Esophagus squamous epithelium (tissue), 4 donors: ENCODE results near the gene PTPRN.

Experiments used
- CTCF ChIP-seq, 6 experiments: fragments of 450-650 bp in 4 of 6; fragments of 200-600 bp in 2 of 6; sonication (generic) in 2 of 6; IDR thresholded peaks; one replicate each; pipeline ENCODE4 v1.5.1; 2016 to 2019; ENCODE audit warnings: antibody characterized with exemption in 6 of 6, mild to moderate bottlenecking in 4 of 6, moderate library complexity in 4 of 6
- POLR2A ChIP-seq, 4 donors: fragments of 450-650 bp; IDR thresholded peaks; one replicate each; pipeline ENCODE4 v1.6.1; 2017; ENCODE audit warnings: antibody characterized with exemption in 4 of 4, mild to moderate bottlenecking in 4 of 4, moderate library complexity in 3 of 4

GRCh38 chr2:219280651-219281050 is 28.6 kb downstream of the PTPRN start:
- no peak for TF ChIP-seq CTCF (IDR thresholded peaks at IDR 0.05)
- TF ChIP-seq POLR2A (IDR thresholded peaks at IDR 0.05), result no peak
